ENCODE results near the gene GOLGA6L25.
"Not testable (repeated sequence)": the region's sequence is repeated elsewhere in the genome, so short reads cannot be mapped to it uniquely, and the experiment has no call there.

GOLGA6L25 gene, protein sequence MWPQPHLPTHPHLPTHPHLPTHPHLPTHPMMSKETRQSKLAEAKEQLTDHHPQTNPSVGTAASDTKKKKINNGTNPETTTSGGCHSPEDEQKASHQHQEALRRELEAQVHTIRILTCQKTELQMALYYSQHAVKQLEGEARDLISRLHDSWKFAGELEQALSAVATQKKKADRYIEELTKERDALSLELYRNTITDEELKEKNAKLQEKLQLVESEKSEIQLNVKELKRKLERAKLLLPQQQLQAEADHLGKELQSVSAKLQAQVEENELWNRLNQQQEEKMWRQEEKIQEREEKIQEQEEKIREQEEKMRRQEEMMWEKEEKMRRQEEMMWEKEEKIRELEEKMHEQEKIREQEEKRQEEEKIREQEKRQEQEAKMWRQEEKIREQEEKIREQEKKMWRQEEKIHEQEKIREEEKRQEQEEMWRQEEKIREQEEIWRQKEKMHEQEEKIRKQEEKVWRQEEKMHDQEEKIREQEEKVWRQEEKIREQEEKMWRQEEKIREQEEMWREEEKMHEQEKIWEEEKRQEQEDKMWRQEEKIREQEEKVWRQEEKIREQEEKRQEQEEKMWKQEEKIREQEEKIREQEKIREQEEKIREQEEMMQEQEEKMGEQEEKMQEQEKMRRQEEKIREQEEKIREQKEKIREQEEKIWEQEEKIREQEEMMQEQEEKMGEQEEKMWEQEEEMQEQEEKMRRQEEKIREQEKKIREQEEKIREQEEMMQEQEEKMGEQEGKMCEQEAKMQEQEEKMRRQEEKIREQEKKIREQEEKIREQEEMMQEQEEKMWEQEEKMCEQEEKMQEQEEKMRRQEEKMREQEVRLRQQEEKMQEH

DNA sequence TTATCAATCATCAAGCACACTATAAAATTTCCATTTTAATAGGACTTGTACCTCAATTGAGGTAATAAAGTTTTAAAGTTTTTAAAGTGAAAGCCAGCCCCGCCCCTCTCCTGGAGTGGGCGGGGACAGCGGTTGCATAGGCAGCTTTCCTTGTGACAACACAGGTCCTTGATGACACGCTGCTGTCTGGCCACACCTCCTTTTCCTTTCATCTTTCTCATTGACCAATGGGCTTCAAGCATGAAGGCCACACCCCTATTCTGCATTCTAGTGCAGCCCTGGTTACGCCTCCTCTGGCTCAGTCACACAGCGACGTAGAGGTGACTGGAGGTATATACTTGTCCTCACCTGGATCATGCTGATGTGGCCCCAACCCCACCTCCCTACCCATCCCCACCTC is at the start of gene GOLGA6L25:
GOLGA6L25 (plus strand) TSS at position 301 of the 400 bp plus-strand sequence; CDS start at position 362, 61 bp downstream.
- DNase-seq; H3K27ac ChIP-seq; H3K4me1 ChIP-seq; H3K9me3 ChIP-seq; intact Hi-C loops (cut with DNase I; ENCODE audit: low total_unique reads); H3K36me3 ChIP-seq; H3K27me3 ChIP-seq; H3K4me3 ChIP-seq: not testable (repeated sequence)

DNA sequence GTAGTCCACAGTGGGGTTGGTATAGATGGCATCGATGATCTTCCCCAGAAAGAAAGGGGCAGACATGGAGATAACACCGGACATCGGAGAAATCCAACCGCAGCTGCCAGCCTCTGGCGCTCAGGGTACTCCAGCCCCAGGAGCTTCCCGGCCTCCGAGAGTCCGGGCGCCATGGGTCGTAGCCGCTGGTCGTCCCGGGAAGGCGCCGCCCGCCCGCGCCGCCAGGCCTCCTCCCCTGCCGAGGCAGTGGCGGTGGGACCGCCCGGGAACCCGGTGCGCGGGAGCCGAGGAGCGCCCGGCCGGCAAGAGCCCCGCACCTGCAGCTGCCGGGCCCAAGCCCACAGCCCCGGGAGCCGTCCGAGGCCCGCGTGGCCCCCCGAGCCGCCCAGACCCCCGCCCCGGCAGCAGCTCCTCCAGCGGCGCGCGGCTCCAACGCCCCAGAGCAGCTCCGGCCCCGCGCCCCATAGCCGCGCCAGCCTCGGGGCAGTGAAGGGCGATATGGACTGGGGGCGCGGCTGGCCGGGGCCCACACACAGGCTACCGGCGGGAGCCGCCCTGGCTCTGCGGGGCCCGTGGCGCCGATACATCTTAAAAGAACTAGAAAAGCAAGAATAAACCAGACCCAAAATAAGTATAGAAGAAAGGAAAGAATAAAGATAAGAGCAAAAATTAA is 45.0 kb upstream of the GOLGA6L25 start:
- H3K9me3 ChIP-seq; DNase-seq; H3K4me3 ChIP-seq; intact Hi-C loops (cut with DNase I; ENCODE audit: low total_unique reads); H3K4me1 ChIP-seq; H3K27ac ChIP-seq; H3K27me3 ChIP-seq; H3K36me3 ChIP-seq: not testable (repeated sequence)

DNA sequence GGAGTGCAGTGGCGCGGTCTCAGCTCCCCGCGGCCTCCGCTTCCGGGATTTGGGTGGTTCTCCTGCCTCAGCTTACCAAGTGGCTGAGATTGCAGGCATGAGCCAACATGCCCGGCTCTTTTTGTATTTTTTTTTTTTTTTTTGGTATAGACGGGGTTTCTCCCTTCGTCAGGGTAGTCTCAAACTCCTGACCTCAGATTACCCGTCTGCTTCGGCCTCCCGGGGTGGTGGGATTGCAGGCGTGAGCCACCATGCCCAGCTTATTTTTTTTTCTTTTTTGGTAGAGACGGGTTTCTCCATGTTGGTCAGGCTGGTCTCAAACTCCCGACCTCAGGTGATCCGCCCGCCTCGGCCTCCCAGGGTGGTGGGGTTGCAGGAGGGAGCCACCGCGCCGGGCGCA is 39.2 kb upstream of the GOLGA6L25 start:
- H3K27ac ChIP-seq; H3K4me3 ChIP-seq; H3K36me3 ChIP-seq; intact Hi-C loops (cut with DNase I; ENCODE audit: low total_unique reads); H3K9me3 ChIP-seq; H3K4me1 ChIP-seq; H3K27me3 ChIP-seq: not testable (repeated sequence)
- peak in 1 of 2 donors; percentile 48 for DNase-seq

DNA sequence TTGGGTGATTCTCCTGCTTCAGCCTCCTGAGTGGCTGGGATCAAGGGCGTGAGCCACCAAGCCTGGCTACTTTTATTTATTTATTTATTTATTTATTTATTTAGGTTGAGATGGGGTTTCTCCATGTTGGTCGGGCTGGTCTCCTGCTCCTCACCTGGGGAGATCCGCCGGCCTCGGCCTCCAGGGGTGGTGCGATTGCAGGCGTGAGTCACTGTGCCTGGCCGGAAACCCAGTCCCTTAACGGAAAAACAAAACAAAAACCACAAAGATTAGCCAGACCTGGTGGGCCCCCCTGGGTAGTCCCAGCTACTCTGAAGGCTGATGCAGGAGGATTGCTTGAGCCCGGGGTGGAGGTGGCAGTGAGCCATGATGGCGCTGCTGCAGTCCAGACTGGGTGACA is 38.2 kb upstream of the GOLGA6L25 start:
- H3K27me3 ChIP-seq; H3K4me1 ChIP-seq; DNase-seq; H3K36me3 ChIP-seq; H3K4me3 ChIP-seq; intact Hi-C loops (cut with DNase I; ENCODE audit: low total_unique reads); H3K9me3 ChIP-seq; H3K27ac ChIP-seq: not testable (repeated sequence)

DNA sequence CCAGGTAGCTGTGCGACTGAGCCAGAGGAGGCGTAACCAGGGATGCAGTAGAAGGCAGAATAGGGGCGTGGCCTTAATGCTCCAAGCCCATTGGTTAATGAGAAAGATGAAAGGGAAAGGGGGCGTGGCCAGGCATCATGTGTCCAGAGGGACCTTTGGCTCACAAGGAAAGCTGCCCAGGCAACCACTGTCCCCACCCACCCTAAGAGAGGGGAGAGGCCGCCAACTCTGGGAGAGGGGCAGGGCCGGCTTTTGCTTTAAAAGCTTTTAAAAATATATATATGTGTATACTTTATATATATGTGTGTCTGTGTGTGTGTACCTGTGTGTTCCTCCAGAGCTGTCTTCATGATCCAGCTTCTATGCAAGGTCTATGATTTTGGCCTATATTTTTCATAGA is 20.4 kb upstream of the GOLGA6L25 start, which contains the start of gene GOLGA8G:
GOLGA8G (minus strand) TSS at position 18 of the 400 bp plus-strand sequence. CDS start 62 bp downstream, outside the sequence.
- H3K27me3 ChIP-seq; H3K4me3 ChIP-seq; H3K27ac ChIP-seq; H3K4me1 ChIP-seq; H3K9me3 ChIP-seq; H3K36me3 ChIP-seq; intact Hi-C loops (cut with DNase I; ENCODE audit: low total_unique reads): not testable (repeated sequence)
- peak in 1 of 2 donors; percentile 19 for DNase-seq

DNA sequence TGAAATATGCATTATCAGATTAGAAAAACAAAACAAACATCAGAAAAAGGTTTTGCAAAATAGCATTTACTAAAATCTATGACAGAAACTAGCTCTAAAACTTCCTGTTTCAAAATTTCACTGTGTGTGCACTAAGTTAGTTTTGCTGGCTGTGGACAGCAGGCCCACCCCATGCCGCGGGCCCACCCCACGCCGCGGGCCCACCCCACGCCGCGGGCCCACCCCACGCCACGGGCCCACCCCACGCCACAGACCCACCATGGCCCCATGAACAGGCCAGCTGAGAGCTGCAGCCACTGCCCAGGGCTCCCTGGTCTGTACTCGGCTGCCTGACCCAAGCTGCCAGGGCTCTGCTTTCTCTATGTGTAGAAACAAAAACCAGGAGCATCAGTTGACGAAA is 20.0 kb downstream of the GOLGA6L25 start:
- DNase-seq; H3K4me3 ChIP-seq; H3K27me3 ChIP-seq; H3K9me3 ChIP-seq; H3K36me3 ChIP-seq; H3K27ac ChIP-seq; intact Hi-C loops (cut with DNase I; ENCODE audit: low total_unique reads); H3K4me1 ChIP-seq: not testable (repeated sequence)

DNA sequence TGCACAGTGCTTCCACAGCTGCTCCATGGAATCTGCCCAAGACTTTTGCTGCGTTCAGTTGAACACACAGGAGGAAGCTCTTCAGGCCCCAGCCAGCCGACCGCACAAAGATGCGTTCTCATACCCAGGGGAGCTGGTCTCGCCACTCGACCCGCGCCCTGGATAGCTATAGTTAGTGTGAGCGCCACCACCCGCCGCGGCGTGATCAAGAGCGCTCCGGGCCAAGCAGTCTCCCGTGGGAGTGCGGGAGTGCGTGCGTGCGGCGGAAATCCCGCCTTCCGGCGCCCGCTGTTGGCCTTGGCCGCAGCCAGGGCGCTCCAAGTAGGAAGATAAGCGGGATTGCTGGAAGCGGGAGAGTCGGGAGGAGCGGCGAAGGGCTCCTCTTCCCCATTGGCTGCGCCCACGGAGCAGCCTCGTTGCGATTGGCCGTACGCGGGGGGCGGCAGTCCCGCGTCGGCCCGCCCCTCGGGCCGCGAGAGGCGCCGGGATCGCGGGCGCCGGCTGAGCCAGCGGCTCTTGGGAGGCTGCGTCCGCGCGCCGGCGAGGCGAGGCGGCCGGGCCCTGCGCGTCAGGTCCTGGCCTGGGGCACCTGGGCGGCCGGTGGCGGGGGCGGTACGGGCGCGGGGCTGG is 35.7 kb downstream of the GOLGA6L25 start:
- H3K27me3 ChIP-seq; DNase-seq; H3K36me3 ChIP-seq; H3K4me1 ChIP-seq; intact Hi-C loops (cut with DNase I; ENCODE audit: low total_unique reads); H3K9me3 ChIP-seq: not testable (repeated sequence)
- Histone ChIP-seq H3K27ac (peak overlapping the region in 1 of 2 donors; percentile 59), H3K4me3 (peak overlapping the region; percentile 45 to 46)

DNA sequence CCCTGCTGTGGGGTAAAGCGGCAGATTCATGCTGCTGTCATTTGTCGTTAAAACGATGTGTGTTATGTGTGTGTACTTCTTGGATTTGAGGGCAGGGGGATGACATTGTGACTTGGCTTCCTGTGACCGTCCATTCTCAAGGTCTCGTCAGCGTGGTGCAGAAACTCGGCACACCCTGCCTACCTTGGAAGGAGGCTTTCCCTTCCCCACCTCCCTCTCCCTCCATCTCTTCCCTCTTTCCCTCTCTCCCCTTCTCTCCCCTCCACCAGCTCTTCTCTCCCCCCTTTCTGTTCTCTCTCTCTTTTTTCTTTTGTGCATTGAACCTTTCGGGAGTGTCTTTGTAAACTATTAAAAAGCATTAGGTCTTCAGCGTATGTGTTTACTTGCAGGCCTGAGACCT is 36.4 kb downstream of the GOLGA6L25 start:
- H3K27ac ChIP-seq, result peak overlapping the region in 1 of 2 donors; percentile 55
- H3K27me3 ChIP-seq; H3K9me3 ChIP-seq; H3K4me1 ChIP-seq; DNase-seq; intact Hi-C loops (cut with DNase I; ENCODE audit: low total_unique reads); H3K36me3 ChIP-seq: not testable (repeated sequence)
- H3K4me3 ChIP-seq, result peak overlapping the region; percentile 46 to 51

DNA sequence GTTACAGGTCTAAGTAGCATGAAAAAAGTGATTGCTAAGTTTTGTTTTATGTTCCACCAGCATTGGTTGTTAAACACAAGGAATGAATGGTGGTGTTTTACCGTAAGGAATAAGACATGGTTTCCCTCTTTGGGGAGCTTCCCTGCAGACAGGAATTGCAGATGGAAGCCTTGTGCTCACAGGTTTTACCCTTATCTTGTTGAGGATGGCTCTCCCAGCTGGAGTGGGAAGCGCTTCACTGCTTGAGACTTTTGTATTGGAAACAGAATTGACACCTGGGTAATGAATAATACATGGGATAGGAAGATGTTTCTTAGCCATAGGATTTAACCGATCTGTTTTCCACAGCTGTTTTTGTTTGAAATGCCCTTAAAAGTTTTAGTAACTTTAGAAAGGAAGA is 39.0 kb downstream of the GOLGA6L25 start:
- H3K9me3 ChIP-seq; H3K4me3 ChIP-seq; H3K27me3 ChIP-seq; H3K27ac ChIP-seq; H3K4me1 ChIP-seq; intact Hi-C loops (cut with DNase I; ENCODE audit: low total_unique reads); DNase-seq; H3K36me3 ChIP-seq: not testable (repeated sequence)

DNA sequence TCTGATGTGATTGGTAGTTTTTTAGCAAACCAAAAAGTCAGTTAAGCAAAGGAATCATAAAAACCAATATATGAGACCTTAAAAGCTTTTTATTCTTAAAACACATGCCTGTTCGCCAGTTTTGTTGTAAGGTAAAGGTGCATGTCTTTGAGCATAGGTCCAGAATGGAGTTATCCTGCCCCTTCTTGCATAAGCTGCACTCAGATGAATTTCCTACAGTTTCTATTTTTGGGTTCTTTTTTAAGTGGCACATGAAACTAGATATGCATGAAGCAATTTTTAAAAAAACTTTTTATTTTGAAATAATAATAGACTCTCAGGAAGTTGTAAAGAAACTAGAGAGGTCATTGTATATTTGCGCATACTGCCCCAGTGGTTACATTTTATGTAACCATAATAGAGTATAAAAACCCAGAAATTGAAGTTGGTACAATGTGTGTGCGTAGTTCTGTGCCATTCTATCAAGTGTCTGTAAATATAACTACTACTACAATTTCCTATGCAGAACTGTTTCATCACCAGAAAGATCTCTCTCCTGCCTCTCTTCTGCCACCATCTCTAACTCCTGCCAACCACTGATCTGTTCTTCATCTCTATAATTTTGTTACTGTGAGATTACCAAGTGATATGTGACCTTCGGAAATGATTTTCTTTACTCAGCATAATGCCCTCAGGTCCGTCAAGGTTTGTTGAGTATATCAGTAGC is 40.2 kb downstream of the GOLGA6L25 start:
- H3K27me3 ChIP-seq; DNase-seq; H3K4me1 ChIP-seq; H3K36me3 ChIP-seq; H3K27ac ChIP-seq; H3K4me3 ChIP-seq; intact Hi-C loops (cut with DNase I; ENCODE audit: low total_unique reads); H3K9me3 ChIP-seq: not testable (repeated sequence)

DNA sequence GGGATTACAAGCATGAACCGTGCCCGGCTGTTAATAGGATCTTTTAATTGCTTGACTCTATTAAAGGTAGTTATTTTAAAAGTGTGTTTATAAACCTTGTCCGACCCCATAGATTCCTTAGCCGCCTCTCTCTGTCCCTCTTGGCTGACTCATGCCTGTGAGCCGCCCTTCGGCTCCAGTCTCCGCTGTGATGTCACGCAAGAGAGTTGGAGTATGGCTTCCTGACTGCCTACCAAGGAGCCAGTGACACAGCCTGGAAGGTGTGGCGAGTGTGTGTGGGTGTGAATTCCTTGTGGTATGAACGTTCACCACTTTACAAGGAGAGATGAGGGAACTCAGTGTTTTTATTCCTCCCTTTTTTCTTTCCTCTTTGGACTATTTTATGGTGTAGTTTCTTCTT is 44.1 kb downstream of the GOLGA6L25 start:
- H3K27ac ChIP-seq; H3K4me3 ChIP-seq; H3K4me1 ChIP-seq; DNase-seq; H3K9me3 ChIP-seq; intact Hi-C loops (cut with DNase I; ENCODE audit: low total_unique reads); H3K36me3 ChIP-seq; H3K27me3 ChIP-seq: not testable (repeated sequence)

DNA sequence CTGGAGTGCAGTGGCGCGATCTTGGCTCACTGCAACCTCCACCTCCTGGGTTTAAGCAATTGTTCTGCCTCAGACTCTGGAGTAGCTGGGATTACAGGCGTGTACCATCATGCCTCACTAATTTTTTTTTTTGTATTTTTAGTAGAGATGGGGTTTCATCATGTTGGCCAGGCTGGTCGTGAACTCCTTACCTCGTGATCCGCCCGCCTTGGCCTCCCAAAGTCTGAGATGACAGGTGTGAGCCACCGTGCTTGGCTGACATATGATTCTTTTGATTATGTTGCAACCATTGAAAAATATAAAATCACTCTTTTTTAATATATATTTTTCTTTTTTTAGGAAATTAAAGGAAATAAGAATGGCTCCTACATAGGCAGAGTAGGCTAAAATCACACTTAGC is 44.8 kb downstream of the GOLGA6L25 start:
- H3K4me3 ChIP-seq; H3K27me3 ChIP-seq; intact Hi-C loops (cut with DNase I; ENCODE audit: low total_unique reads); H3K27ac ChIP-seq; DNase-seq; H3K4me1 ChIP-seq; H3K9me3 ChIP-seq; H3K36me3 ChIP-seq: not testable (repeated sequence)

DNA sequence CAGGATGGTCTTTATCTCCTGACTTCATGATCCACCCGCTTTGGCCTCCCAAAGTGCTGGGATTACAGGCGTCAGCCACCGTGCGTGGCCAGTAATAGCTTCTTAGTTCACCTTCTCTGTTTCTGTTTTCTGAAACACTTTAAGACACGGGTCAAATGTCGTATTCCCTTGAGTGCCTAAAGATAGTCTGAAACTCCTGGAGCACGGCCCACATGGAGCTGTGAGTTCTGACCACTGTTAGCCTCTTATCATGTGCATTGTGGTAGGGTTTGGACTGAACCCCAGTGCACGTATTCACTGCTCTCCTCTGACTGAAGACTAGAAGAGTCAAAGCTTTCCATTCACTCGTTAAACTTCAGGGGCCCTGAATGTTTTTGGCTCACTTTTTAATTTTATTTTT is 48.8 kb downstream of the GOLGA6L25 start:
- H3K4me1 ChIP-seq; H3K4me3 ChIP-seq; H3K27ac ChIP-seq; DNase-seq; H3K9me3 ChIP-seq; H3K36me3 ChIP-seq; H3K27me3 ChIP-seq; intact Hi-C loops (cut with DNase I; ENCODE audit: low total_unique reads): not testable (repeated sequence)

All from tibial artery (tissue), 4 donors.